ENCODE data around the gene HRH4.

The HRH4 gene

DNA sequence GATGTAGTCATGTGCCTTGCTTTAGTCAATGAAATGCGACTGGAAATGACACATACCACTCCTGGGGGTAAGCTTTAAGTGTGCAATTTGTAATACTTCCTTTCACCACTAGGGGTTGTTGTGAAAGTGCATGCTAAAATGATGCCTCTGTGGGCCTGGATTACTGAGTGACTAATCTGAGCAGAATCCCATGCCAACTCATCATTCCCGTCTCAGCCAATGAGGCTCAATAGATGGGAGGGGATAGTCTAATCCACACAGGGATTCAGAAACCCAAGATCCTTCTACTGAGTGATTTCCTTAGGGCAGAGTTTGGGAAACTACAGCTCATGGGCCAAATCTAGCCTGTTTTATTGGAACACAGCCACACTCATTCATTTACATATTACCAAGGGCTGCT lies 54.0 kb downstream of the HRH4 start:
- no peak for DNase-seq

DNA sequence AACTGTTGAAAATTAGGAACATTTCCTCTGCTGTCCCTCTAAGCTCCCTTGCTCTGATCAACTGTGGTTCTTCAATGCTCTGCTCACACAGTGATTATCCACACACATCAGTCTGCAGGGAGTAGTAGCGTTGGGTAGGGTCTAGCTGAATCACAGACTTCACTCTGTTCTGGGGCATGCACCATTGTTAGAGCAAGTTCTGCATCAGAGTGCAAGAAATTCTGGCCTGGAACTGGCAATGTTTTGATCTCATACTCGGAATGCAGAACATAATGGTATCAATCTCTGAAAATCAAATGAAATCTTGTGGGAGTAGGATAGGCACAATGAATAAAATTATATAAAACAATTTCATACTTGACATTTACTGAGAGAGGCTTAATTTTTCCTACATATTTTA lies 55.3 kb downstream of the HRH4 start:
- DNase-seq = no peak

DNA sequence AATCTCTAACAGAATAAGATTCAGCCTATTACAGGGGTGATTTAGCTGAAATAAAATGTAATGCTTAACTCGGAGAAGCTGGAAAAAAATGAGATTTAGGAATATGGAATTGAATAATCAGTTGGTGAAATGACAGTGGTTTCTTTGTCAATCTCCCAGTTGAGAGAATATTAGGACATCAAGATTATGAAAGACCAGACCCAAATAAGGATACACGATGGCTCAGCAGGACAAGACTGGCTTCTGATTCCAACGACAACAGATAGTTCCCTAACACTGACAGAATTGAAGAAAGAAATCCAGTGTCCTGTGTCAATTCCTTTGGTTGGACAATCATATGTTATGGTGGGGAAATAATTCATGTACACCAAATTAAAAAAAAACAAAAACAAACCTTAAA lies 55.8 kb downstream of the HRH4 start:
- no peak for DNase-seq

DNA sequence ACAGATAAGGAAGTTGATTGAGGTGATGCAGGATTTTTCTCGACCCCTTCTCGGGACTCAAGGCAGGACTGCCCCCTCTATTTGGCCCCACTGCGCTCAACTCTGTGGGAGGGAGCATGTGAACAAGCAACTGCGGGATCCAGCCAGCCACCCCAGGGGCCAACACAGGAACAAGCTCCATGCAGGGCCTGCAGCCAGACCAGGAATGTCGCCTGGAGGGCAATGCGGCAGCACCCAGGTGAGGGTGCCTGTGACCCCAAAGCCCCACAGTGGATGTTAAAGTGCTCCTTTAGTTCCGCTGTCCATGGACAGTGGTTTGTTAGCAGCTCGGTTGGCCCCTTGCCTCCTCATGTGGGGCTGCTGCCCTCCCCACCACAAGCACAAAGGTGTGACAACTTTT lies 57.1 kb downstream of the HRH4 start:
- DNase-seq = no peak

DNA sequence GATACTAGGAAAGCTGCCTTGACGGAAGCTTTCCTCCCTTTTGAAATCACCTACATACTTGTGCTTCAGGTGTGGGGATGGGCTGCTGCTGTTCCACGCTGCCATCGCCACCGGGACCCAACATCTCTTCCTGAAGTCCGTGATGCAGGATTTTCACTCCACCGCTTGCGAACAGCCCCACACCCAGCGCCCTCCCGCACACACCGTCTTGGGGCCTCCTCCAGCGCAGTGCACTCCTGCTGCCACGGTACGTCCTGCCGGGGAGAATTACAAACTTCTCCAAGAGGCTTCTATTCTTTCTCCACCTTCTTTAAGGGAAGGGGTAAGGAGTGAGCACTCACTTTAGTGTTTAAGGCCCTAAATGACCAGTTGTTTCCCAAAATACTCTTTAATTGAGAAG lies 58.2 kb downstream of the HRH4 start:
- DNase-seq = no peak
